COLO668 (cell line): ENCODE measurements around the gene DOHH.
"Not testable (repeated sequence)": the region's sequence is repeated elsewhere in the genome, so short reads cannot be mapped to it uniquely, and the experiment has no call there.

ENCODE experiments used
- DNase-seq: peaks from one replicate; lab custom pipeline; 2025; ENCODE audit not compliant: unreplicated experiment; lab: John Stamatoyannopoulos, UW

The DOHH gene

GRCh38 chr19:3520166-3521103 is 20.0 kb upstream of the DOHH start:
- peak; percentile 93 for DNase-seq

- DNase-seq = no peak
Observed at GRCh38 chr19:3519126-3519525, 18.7 kb upstream of the DOHH start.

GRCh38 chr19:3518659-3519058 is 18.2 kb upstream of the DOHH start:
- no peak for DNase-seq

GRCh38 chr19:3518255-3518654 is 17.8 kb upstream of the DOHH start:
- no peak for DNase-seq

GRCh38 chr19:3517638-3518037 is 17.2 kb upstream of the DOHH start:
- DNase-seq = no peak

- peak; percentile 96 for DNase-seq
Observed at GRCh38 chr19:3516675-3517207, 16.3 kb upstream of the DOHH start.

GRCh38 chr19:3515891-3516422 is 15.5 kb upstream of the DOHH start:
- peak; percentile 30 for DNase-seq

GRCh38 chr19:3514930-3515329 is 14.5 kb upstream of the DOHH start:
- DNase-seq = no peak

- no peak for DNase-seq
Observed at GRCh38 chr19:3513229-3514140, 13.0 kb upstream of the DOHH start.

GRCh38 chr19:3512562-3513228 is 12.2 kb upstream of the DOHH start:
- no peak for DNase-seq

- DNase-seq = no peak
Observed at GRCh38 chr19:3511506-3512251, 11.2 kb upstream of the DOHH start.

GRCh38 chr19:3510727-3511126 is 10.3 kb upstream of the DOHH start:
- no peak for DNase-seq

GRCh38 chr19:3509566-3509989 is 9.1 kb upstream of the DOHH start:
- DNase-seq = no peak

GRCh38 chr19:3508771-3509535 is 8.5 kb upstream of the DOHH start:
- DNase-seq = no peak

- not testable (repeated sequence) for DNase-seq
Observed at GRCh38 chr19:3508121-3508661, 7.7 kb upstream of the DOHH start.

GRCh38 chr19:3507371-3508120 is 7.1 kb upstream of the DOHH start:
- DNase-seq = peak; percentile 52

- peak; percentile 27 for DNase-seq
Observed at GRCh38 chr19:3506384-3507340, 6.2 kb upstream of the DOHH start.
